Body of pancreas (tissue), 4 donors: ENCODE results near the gene HIKESHI. TPM values are rescaled to one million over a fixed set of nuclear protein-coding genes. Genes with fewer than 3 reads are reported as not detected.

Source experiments
- ATAC-seq: fragments of 150-250 bp; one replicate; pipeline ENCODE4 v1.9.1; 2016
- DNase-seq, 4 donors: peaks; one replicate each; pipeline ENCODE4 v3.0.0-alpha.2; 2019
- H3K27ac ChIP-seq, 4 donors: fragments of 200-600 bp; sonication (generic); 1 replicate in 3 of 4; 2 replicates in 1 of 4; pipeline versions ENCODE4 v1.5.1 to v1.6.1; 2016 to 2019; ENCODE audit warnings: mild to moderate bottlenecking in 1 of 4, mixed read lengths in 1 of 4, moderate library complexity in 1 of 4
- H3K27me3 ChIP-seq, 2 donors: fragments of 200-600 bp; sonication (generic); one replicate each; pipeline ENCODE4 v1.6.0; 2016; ENCODE audit warnings: mild to moderate bottlenecking in 1 of 2
- H3K36me3 ChIP-seq, 2 donors: fragments of 200-600 bp; sonication (generic); replicated peaks in 1 of 2; 2 replicates each; pipeline ENCODE4 v1.5.1; 2016; ENCODE audit warnings: low read depth in 2 of 2; ENCODE audit not compliant: insufficient read depth in 1 of 2
- H3K4me1 ChIP-seq: fragments of 200-600 bp; sonication (generic); one replicate; pipeline ENCODE4 v1.6.0; 2016
- H3K4me3 ChIP-seq, 2 donors: fragments of 200-600 bp; sonication (generic); 1 replicate in 1 of 2; 2 replicates in 1 of 2; pipeline ENCODE4 v1.5.1; 2016 to 2019
- H3K9me3 ChIP-seq, 3 donors: fragments of 200-600 bp; sonication (generic); 1 replicate in 2 of 3; 2 replicates in 1 of 3; pipeline ENCODE4 v1.5.1; 2016
- CTCF ChIP-seq, 7 experiments: fragments of 450-650 bp in 4 of 7; fragments of 200-600 bp in 3 of 7; sonication (generic) in 3 of 7; IDR thresholded peaks; one replicate each; pipeline ENCODE4 v1.5.1; 2016 to 2019; ENCODE audit warnings: antibody characterized with exemption in 7 of 7
- POLR2A ChIP-seq, 3 donors: fragments of 450-650 bp; IDR thresholded peaks; one replicate each; pipeline ENCODE4 v1.6.1; 2016; ENCODE audit warnings: antibody characterized with exemption in 3 of 3, mild to moderate bottlenecking in 2 of 3
- WGBS, 2 donors: methylation state at CpG; one replicate each; pipeline ENCODE4 v1.1.5; 2017; 5-methylcytosine and 5-hydroxymethylcytosine counted together
- intact Hi-C: fragments of 100-400 bp; cut with DNase I; formaldehyde crosslinking; loops from one replicate; pipeline ENCODE4 v1.15.1; 2023
- total RNA-seq, 2 donors: library from RNA; depleted of rRNA; stranded (reverse); fragments of >200 nt; gene quantifications; one replicate each; pipeline ENCODE4 v1.1.0, GENCODE V29; 2016

Gene HIKESHI
- total RNA-seq, 2 donors from 2014 or later: 9.2 to 18.9 TPM

GRCh38 chr11:86377972-86378371, 75.9 kb downstream of the HIKESHI start:
- DNase-seq: no peak
- no peaks in the 10 kb centered on the region for H3K27me3 ChIP-seq
- H3K27ac ChIP-seq: no peak overlapping the region
- H3K9me3 ChIP-seq: no peaks in the 10 kb centered on the region
- no peak for ATAC-seq
- intact Hi-C loops: no loop called here
- no peaks in the 10 kb centered on the region for H3K36me3 ChIP-seq
- no peak overlapping the region for H3K4me3 ChIP-seq
- H3K4me1 ChIP-seq: peaks cover 7% of the 10 kb centered on the region
- TF ChIP-seq POLR2A (IDR thresholded peaks at IDR 0.05) (no peak), CTCF (IDR thresholded peaks at IDR 0.05) (no peak)

GRCh38 chr11:86380295-86381059, 78.4 kb downstream of the HIKESHI start:
- no peak for TF ChIP-seq CTCF (IDR thresholded peaks at IDR 0.05)
- TF ChIP-seq POLR2A (IDR thresholded peaks at IDR 0.05): no peak
- Histone ChIP-seq H3K36me3 (no peaks in the 10 kb centered on the region), H3K4me3 (no peak overlapping the region), H3K9me3 (no peaks in the 10 kb centered on the region), H3K27ac (no peak overlapping the region), H3K27me3 (no peaks in the 10 kb centered on the region), H3K4me1 (no peaks in the 10 kb centered on the region)
- intact Hi-C loops: no loop called here
- ATAC-seq (no peak), DNase-seq (no peak)
- WGBS, 2 donors: 77 to 86% methylated on average over 2 of the region's 2 CpGs

GRCh38 chr11:86383041-86383955, 81.3 kb downstream of the HIKESHI start:
- no peak overlapping the region for H3K27ac ChIP-seq
- intact Hi-C loops: no loop called here
- TF ChIP-seq CTCF (IDR thresholded peaks at IDR 0.05) (no peak), POLR2A (IDR thresholded peaks at IDR 0.05) (no peak)
- DNase-seq (no peak), ATAC-seq (no peak)
- no peak overlapping the region for H3K4me3 ChIP-seq
- no peaks in the 10 kb centered on the region for H3K36me3 ChIP-seq
- WGBS, 2 donors: 73 to 75% methylated on average over 5 of the region's 5 CpGs
- H3K4me1 ChIP-seq: no peaks in the 10 kb centered on the region
- no peaks in the 10 kb centered on the region for H3K27me3 ChIP-seq
- H3K9me3 ChIP-seq: no peaks in the 10 kb centered on the region

GRCh38 chr11:86386283-86386682, 84.2 kb downstream of the HIKESHI start:
- ATAC-seq (no peak), DNase-seq (no peak)
- Histone ChIP-seq H3K27me3 (no peaks in the 10 kb centered on the region), H3K36me3 (no peaks in the 10 kb centered on the region), H3K4me1 (no peaks in the 10 kb centered on the region), H3K27ac (no peak overlapping the region), H3K9me3 (no peaks in the 10 kb centered on the region), H3K4me3 (no peak overlapping the region)
- WGBS, 2 donors: 92 to 95% methylated on average over 2 of the region's 2 CpGs
- intact Hi-C loops: no loop called here
- TF ChIP-seq CTCF (IDR thresholded peaks at IDR 0.05): no peak
- TF ChIP-seq POLR2A (IDR thresholded peaks at IDR 0.05): no peak
